Pons (tissue), 1 donor: ENCODE results near the gene IPP.
"Not testable (repeated sequence)": the region's sequence is repeated elsewhere in the genome, so short reads cannot be mapped to it uniquely, and the experiment has no call there.

Source experiments
- DNase-seq: peaks from one replicate; pipeline ENCODE4 v3.0.0-alpha.2; 2016; ENCODE audit warnings: low spot score

The IPP gene

DNA sequence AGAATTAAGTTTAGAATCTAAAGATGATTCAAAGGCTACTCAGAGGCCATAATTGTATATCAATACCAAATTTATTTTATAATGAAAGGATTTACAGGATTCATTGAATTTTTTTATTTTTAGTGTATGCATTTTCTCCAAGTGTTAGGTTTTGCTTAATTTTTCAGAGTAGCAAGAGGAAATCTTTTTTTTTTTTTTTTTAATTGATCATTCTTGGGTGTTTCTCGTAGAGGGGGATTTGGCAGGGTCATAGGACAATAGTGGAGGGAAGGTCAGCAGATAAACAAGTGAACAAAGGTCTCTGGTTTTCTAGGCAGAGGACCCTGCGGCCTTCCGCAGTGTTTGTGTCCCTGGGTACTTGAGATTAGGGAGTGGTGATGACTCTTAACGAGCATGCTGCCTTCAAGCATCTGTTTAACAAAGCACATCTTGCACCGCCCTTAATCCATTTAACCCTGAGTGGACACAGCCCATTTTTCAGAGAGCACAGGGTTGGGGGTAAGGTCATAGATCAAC, 10.8 kb downstream of the IPP start:
- not testable (repeated sequence) for DNase-seq

DNA sequence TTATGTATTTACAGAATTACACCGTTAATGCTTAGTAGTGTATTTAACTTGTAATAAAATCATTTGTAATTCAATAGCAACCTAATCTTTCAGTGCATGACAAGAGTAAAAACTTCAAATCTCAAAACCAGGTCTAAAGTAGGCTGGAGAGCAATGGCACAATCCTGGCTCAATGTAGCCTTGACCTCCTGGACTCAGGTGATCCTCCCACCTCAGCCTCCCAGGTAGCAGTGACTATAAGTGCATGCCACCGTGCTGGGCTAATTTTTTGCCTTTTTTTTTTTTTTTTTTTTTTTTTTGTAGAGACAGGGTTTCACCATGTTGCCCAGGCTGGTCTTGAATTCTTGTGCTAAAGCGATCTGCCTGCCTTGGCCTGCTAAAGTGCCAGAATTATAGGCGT, 11.3 kb downstream of the IPP start:
- no peak for DNase-seq

DNA sequence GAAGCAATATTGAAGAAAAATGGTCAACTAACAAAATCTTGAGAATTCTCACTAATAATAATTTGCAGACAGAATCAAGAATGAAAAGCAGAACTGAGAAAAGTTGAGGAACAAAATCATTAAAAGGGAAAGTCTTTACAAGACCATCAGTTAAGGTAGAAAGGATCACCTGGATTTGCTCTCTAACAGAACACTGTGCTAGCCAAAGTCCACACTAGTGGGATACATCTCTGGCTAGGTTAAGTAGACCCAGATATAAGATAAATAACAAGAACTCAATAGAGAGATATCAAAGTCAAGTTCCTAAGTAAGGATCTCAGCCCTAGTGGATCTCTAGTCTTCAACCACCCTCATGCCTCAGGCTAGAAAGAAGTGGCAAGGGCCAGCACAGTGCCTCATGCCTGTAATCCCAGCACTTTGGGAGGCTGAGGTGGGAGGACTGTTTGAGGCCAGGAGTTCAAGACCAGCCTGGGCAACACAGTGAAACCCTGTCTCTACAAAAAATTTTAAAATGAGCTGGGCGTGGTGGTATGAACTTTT, 19.6 kb downstream of the IPP start:
- no peak for DNase-seq

DNA sequence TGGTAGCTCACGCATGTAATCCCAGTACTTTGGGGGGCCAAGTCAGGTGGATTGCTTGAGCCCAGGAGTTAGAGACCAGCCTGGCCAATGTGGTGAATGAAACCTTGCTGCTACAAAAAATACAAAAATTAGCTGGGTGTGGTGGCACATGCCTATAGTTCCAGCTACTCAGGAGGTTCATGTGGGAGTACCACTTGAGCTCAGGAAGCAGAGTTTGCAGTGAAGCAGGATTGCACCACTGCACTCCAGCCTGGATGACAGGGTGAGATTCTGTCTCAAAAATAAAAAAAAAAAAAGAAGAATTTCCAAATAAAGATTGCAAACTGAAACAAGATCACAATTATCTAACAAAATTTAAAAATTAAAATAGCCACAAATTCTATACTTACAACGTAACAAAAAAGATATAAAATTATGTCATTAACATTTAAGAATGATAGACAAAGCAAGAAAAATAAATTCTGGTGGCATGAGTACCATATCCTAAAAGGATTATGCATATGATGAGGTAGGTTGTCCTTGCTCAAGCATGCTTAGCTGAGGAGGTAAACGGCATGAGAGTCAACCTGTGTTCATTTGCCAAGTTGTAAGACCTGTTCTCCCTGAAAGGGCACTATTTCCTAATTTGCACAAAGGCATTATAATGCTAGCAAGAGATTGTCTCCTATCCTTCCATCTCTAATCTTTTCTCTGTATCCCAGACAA, 20.2 kb downstream of the IPP start:
- DNase-seq = no peak

DNA sequence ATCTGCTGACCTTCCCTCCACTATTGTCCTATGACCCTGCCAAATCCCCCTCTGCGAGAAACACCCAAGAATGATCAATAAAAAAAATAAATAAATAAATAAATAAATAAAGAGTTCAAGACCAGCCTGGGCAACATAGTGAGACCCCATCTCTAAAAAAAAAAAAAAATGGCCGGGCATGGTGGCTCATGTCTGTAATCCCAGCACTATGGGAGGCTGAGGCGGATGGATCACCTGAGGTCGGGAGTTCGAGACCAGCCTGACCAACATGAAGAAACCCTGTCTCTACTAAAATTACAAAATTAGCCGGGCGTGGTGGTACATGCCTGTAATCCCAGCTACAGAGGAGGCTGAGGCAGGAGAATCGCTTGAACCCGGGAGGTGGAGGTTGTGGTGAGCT, 24.4 kb downstream of the IPP start:
- DNase-seq = not testable (repeated sequence)

DNA sequence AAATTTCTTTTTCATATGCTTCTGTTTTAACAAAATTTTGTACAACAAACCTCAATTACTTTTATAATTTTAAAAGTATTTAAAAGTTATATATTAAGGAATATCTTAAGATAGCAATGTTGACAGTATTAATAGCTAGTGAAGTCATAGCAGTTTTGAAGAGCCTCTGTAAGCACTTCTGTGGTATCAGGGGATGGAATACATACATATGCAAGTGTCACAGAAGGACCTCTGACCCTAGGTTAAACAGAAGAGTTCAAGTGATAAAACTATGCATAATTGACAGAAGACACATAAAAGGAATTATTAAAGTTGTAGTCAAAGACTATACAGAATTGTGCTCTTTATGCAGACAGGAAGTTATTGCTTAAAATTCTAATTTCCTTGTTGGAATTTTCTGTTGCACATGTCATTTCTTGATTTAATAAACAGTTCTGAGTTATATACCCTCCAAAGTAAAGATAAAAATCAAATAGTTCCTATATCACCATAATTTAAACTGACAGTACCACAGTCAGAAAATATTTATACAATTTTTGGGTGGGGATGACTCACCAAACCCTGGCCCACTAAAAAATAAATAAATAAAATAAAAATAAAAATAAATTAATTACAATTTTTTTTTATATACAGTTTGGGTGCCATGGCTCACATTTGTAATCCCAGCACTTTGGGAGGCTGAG, 27.1 kb downstream of the IPP start:
- no peak for DNase-seq

DNA sequence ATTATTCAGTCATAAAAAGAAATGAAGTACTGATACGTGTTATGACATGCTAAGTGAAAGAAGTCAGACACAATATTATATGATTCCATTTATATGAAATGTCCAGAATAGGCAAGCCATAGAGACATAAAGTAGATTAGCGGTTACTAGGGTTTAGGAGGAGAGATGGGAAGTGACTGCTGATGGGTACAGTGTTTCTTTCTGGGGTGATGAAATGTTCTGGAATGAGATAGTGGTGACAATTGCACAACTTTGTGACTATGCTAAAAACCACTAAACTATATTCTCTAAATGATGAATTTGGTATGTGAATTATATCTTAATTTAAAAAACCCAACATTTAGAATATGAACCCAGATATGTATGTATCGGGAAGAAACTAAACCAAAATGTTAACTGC, 27.6 kb downstream of the IPP start:
- DNase-seq = no peak

DNA sequence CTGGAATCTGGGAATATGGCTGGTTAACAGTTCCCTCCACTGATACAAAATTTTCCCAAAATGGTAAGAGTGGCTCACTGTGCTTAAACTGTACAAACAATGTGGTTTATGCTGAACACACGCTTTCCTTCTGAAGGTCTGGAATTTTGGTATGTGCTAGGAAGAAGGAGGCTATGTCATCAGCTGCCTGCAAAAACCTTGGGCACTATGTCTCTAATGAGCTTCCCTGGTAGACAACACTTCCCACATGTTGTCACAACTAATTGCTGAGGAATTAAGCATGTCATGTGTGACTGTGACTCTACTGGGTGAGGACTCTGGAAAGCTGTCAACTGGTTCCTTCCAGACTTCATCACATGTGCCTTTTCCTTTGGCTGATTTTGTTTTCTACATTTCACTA, 29.2 kb downstream of the IPP start:
- no peak for DNase-seq

DNA sequence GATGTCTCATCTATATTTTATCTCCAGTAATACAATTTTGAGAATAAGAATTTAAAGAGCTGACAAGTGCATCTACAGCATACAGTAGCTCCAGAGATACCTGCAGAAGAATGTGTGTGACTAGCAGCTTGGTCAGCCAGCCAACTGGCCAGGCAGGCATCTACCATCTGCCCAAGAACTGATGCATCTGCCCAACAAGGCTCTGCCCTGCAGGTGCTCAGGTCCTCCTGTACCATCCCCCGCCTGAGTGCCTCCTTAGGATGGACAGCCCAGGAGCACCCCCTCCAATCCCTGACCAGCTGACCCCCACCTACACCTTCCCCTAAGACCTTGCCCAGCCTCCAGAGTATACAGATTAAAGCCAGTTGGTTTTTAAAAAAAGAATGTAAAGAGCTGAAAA, 32.2 kb downstream of the IPP start:
- DNase-seq = no peak

DNA sequence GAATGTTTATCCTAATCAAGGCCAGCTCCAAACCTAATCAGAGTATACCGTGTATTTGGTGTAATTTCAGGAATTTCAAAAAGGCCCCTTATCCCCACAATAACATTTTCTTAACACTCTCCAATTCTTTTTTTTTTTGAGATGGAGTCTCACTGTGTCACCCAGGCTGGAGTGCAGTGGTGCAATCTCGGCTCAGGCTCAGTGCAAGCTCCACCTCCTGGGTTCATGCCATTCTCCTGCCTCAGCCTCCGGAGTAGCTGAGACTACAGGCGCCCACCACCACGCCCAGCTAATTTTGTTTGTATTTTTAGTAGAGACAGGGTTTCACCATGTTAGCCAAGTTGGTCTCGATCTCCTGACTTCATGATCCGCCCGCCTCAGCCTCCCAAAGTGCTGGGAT, 33.1 kb downstream of the IPP start:
- DNase-seq = not testable (repeated sequence)

DNA sequence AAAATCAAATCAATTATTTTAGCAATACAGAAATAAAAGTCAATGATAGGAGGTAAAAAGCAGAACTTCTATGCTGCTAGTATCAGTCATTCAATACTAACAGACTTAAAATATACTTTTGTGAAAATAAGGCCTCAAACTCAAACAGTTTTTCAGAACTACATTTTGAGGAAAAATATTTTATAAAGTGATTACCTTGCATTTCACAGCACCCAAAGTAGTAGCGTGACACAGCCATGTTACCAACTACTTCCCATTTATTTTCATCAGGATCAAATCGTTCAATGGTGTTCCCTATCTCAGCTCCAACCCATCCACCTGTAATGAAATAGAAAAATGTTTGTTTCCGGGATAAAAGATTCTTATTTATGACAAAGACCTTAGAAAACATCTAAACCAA, 33.8 kb downstream of the IPP start:
- no peak for DNase-seq

DNA sequence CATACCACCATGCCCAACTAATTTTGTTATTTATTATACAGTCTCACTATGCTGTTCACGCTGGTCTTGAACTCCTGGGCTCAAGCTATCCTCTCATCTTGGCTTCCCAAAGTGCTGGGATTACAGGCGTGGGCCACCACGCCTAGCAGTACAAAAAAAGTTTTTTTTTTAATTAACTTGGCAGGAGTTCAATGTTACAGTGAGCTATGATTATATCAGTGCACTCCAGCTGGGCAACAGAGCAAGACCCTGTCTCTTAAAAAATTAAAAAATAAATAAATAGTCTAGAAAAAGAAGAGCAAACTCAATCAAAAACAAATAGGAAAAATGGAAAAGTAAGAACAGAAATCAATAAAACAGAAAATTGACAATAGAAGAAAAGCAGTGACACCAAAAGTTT, 36.7 kb downstream of the IPP start:
- no peak for DNase-seq

DNA sequence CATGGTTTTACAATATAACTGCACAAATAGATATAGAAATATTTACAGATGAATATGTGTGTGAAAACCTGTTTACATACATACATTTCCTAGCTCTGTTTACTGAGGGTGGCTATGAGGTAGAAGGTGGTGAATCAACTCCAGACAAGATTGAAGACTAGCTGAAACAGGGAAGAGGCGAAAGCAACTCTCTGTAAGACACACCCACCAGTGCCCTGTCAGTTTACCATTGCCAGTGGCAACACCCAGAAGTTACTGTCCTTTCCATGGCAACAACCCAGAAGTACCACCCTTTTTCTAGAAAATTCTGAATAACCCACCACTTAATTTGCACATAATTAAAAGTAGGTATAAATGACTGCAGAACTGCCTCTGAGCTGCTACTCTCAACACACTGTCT, 45.8 kb downstream of the IPP start:
- no peak for DNase-seq

DNA sequence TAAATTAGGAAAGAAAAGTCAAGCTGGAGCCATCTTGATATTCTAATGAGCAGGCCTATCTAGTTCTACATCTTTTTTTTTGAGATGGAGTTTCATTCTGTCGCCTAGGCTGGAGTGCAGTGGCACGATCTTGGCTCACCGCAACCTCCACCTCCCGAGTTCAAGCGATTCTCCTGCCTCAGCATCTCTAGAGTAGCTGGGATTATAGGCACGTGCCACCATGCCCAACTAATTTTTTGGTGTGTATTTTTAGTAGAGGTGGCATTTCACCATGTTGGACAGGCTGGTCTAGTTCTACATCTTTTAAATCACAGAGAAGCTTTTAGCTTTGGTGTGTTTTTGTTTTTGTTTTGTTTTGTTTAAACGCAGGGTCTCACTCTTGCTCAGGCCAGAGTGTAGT, 55.6 kb downstream of the IPP start:
- no peak for DNase-seq

DNA sequence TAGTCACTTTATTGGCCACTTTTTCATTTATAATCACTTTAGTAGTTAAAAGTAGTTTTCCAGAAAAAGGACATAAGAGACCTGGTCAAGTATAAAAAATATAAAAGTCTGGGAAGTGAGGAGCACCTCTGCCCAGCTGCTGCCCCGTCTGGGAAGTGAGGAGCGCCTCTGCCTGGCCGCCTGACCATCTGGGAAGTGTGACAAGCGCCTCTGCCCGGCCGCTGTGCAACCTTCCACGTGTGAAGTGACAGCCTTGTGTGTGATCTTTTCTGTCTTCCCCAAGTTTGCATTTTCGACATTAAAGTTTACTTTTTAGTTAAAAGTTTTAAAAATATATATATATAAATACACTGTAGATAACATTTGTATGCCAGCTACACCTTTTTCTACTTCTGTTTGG, 56.6 kb downstream of the IPP start:
- not testable (repeated sequence) for DNase-seq

DNA sequence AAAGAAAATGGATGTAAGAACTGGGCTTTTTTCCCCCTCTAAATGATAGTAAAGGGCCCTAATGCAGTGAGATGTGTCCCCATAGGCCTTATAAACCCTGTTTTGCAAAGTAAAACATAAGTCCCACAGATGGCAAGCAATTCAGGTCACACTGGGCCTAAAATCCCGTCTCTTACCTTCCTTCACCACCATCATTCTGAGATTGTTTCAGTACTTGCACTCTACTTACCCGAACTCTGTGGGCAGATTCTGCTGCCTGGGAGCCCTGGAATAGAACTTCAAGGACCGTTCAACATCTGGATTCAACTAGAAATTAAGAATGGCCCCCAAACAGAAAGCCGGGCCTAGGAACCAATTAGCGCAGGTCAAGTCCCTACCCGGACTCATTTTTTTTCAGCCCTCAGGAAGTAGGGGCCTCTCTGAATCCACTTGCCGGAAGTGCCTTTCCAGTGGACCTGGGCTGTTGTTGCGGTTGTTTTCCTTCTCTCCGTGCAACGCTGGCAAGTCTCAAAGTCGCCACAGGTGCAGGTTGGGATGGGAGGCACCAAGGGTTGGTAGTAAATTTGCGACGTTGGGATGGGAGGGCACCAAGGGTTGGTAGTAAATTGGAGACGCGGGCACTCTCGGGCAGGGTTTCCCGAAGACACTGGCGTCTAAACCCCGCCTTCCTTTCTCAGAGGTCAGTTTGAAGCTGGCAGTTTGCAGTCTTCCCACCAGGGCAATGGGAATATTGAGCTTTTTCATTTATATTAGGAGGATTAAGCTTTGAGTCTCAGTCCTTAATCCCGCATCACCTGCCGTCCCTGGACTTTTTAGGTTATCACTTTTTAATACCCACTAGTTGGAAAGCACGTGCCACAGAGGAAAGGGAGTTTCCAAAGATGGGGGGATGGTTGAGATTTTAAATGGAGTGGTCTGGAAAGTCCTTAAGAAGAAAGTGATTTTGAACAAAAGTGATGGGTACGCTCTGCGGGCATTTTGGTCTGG, 62.4 kb downstream of the IPP start, which contains the start of gene TMEM69:
TMEM69 (plus strand) TSS at position 428 of the 987 bp plus-strand sequence. CDS start 2,888 bp downstream, outside the sequence.
- DNase-seq = peak; percentile 89

DNA sequence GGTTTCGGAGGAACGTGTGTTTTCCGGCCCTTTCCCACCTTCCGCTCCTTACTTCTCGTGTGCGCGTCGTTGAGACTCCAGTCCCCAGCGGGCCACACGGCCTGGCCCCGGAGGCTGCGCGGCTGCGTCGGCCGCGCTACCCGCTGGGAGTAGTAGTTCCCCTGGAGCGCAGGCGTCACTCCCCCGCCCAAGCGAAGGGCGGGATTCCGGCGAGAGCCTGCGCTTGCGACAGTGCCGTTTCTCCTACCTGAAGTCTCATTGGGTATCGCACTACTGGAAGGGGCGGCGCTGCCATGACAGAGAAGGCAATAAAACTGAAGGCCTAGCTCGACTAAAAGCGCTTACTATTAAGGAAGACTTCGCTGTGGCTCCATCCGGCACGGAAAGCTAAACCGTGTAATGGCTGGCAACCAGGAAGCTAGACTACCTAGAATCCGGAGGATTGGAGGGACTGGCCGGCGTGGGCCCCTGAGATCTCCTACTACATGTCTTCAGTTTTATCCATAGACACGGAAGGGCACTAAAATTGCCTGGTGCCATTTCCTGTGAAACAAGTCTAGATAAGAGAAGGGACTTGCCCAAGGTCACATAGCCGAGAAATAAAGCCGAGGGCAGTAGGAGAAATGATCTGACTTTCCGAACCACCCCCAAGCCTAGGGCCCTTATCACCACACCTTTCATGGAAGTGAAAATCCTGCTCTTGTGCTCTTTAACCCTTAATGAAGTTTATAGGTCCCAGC, 63.3 kb downstream of the IPP start:
- DNase-seq = peak; percentile 99

DNA sequence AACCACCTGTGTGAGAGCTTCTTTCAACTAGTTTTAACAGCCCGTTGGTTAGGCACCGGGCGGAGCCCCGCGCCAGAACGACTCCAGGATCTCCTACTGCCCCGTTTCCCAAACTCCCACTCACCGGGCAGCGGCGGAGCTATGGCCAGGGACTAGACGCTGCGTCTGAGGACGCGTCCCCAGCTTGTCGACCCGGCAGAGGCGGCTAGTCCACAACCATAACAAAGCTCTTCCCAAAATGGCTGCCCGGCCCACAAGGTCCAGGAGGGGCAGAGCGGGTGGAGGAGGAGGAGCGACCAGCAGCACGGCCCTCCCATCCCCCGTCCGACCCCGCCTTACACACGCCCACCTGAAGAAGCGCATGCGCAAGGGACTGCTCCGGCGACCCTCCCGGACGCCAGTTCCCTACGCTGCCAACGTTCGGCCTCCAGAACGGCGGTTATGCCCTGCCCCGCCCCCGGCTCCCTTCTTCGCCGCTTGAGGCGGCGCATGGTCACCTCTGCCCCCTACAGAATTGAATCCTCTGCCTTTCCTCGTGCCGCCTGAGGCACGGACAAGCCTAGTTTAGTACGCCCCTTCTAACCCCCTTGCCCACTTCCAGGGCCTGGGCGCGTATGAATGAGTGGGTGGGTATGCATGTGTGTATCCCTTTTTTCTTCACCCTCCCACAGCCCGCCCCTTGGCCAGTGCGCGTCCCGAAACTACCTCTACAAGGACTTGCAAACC, 64.0 kb downstream of the IPP start, which contains the start of gene GPBP1L1:
GPBP1L1 (minus strand) TSS at position 246 of the 726 bp plus-strand sequence. CDS start 27,446 bp downstream, outside the sequence.
- peak; percentile 97 for DNase-seq

DNA sequence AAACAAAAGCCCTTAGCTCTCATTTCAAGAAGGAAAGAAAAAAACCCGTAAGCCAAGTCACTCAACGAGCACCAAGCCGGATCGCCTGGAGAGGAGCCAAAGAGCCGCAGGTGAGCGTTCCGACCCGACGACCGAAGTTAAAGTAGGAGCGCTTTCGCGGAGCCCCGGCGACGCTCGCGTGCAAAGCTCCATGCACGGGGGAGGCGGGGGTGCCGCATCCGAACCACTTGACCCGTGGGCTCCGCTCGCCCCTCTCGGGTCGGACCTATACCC, 64.5 kb downstream of the IPP start:
- no peak for DNase-seq

DNA sequence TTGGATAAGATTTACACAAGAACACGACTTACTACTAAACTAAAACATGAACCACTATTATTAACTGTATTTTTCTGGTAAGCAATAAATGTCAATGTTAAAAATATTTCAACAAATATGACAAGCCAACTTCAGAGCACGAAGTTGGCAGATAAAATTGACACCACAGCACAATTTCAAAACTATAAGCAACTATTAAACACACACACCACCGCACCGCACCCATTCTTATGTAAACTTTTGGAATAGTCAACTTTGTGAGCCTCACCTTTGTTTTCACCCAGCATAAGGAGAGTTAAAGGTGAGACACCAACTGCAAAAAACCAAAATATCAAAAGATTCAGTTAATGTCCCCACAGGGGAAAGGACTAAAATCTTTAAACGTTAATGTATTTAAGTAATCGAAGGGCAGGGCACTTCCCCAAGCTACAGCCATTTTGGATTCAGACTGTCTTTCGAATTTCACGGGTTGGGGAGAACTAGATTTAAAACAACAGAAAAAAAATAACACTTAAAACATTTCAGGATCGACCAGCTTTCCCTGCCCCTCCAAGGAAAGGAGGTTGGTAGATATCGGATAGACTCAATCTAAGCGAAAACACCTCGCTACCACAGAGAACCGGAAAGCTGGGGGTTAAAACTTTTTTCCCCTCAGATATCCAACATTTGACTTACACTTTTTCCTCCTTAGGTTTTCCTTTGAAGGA, 65.0 kb downstream of the IPP start:
- DNase-seq = peak; percentile 71
